Measurements from ENCODE around the gene COL5A3. TPM values are rescaled to one million over a fixed set of nuclear protein-coding genes. Genes with fewer than 3 reads are reported as not detected.

The COL5A3 gene
- polyA plus RNA-seq, 1 experiment: 24.9 TPM

DNA sequence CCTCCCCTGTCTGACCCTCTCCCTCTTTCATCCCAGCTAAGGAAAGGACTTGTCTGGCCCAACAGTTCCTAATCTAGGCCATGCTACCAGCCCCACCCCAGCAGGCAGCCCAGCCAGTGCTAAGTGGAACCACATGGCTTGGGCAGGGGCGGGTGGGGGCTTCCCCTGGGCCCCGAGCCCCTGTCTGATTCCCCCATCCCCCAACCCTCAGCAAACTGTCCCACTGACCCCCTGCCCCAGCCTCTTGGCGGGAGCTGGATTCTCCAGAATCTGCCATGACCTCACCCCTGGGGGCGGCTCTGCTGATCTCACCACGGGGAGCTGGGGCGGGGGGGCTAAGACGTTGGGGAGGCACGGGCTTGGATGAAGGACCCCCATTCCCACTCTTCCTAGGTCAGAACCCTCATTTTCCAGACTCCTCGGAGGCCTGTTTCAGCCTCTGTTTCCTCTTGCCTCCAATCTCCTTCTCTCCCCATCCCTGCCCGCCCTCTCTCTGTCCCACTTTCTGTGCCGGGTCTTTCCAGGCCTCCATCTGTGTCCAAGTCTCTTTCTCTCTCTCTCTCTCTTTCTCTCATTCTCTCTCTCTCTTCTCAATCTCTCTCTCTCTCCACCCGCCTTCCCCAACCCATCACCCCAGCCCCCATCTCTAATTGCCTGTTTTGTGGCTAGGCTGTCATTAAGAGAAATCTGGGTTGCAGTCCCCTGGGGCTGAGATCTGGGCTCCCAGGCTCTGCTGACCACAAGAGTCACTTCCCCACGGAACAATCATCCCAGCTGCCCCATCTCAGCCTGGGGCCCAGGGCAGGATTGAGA lies 2.7 kb downstream of the COL5A3 start:
- Histone ChIP-seq H3K4me3 (ENCODE audit: low read depth, low read length) (no peak overlapping the region), H3K27me3 (ENCODE audit: control insufficient read depth, insufficient read depth, low read length) (peaks cover 4% of the 10 kb centered on the region; the same call in 1 of the 2 replicates), H3K36me3 (ENCODE audit: control insufficient read depth, insufficient read depth, low read length) (peaks cover 3% of the 10 kb centered on the region)
- ChIA-PET CTCF (interaction anchor here (0.7 to 2.7 kb wide), 4 partner anchors 8 to 113 kb away, joined by 3 to 16 read pairs (median 8); no protein-coding TSS in a partner anchor), POLR2A (no interaction called here)
- TF ChIP-seq CTCF (IDR thresholded peaks at IDR 0.05; ENCODE audit: insufficient read depth, low read depth, low read length): no peak
- DNase-seq (ENCODE audit: low read depth): peak; percentile 49

DNA sequence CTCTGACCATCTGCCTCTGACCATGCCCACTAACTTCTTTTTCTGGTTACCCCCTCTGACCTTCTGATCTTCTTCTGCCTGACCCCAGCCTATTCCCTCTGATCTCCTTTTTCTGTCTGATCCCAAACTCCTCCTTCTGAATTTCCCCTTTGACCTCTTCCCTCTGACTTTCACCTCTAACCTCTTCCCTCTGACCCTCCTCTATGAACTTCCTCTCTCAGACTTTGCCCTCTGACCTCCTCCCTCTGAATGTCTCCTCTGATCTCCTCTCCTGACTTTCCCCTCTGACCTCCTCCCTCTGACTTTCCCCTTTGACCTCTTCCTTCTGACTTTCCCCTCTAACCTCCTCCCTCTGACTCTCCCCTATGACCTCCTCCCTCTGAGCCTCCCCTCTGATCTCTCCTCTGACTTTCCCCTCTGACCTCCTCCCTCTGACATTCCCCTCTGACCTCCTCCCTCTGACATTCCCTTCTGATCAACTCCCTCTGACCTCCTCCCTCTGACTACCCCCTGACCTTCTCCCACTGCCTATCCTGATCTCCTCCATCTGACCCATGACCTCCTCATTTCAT lies 3.5 kb downstream of the COL5A3 start:
- no peak for TF ChIP-seq CTCF (IDR thresholded peaks at IDR 0.05; ENCODE audit: insufficient read depth, low read depth, low read length)
- H3K27me3 ChIP-seq (ENCODE audit: control insufficient read depth, insufficient read depth, low read length): no peaks in the 10 kb centered on the region
- CTCF ChIA-PET: interaction anchor here (0.7 to 2.7 kb wide), 3 partner anchors 21 to 76 kb away, joined by 3 to 16 read pairs (median 6); no protein-coding TSS in a partner anchor
- no peak for DNase-seq (ENCODE audit: low read depth)
- POLR2A ChIA-PET: no interaction called here
- H3K36me3 ChIP-seq (ENCODE audit: control insufficient read depth, insufficient read depth, low read length): peaks cover 3% of the 10 kb centered on the region
- no peak overlapping the region for H3K4me3 ChIP-seq (ENCODE audit: low read depth, low read length)

GRCh38 chr19:10006335-10006708 lies 4.0 kb downstream of the COL5A3 start:
- Histone ChIP-seq H3K4me3 (ENCODE audit: low read depth, low read length) (no peak overlapping the region), H3K36me3 (ENCODE audit: control insufficient read depth, insufficient read depth, low read length) (peaks cover 3% of the 10 kb centered on the region), H3K27me3 (ENCODE audit: control insufficient read depth, insufficient read depth, low read length) (no peaks in the 10 kb centered on the region)
- CTCF ChIA-PET: interaction anchor here (1.9 kb wide), 1 partner anchor 75 kb away, joined by 6 read pairs; no protein-coding TSS in a partner anchor
- no peak for DNase-seq (ENCODE audit: low read depth)
- TF ChIP-seq CTCF (IDR thresholded peaks at IDR 0.05; ENCODE audit: insufficient read depth, low read depth, low read length): no peak
- POLR2A ChIA-PET: interaction anchor here (0.6 kb wide), 1 partner anchor 178 kb away, joined by 3 read pairs; the partner anchor contains the start of gene UBL5

DNA sequence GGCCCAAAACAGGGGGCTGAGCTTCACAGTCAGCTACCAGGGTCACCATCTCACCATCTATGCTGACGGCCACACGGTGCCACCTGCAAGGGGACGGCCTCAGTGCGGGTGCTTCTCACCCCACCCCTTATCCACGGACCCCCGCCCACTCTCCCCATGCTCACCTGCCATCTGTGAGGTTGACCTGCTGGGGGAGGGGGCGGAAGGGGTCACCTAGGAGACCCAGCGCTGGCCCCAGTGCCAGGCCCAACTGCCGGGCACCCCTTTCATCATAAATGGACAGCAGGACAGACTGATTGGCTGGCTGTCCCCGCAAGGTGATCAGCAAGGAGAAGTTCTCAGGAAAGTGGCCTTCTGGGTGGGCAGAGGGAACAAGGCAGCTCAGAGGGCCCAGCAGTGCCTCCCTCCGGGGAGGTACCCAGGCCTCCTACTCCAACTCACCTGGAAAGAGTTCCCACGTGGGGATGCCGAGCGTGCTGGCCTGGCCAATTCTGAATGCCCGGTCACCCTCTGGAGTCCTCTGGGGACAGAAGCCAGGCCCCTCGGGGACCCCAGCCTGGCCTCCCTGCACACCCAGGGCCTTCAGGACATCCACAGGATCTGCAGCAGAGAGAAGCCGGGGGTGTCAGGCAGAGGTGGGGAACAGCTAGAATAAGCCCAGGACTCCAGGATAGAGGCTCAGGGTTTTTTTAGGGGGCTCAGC lies 4.5 kb downstream of the COL5A3 start:
- Histone ChIP-seq H3K4me3 (ENCODE audit: low read depth, low read length) (no peak overlapping the region), H3K27me3 (ENCODE audit: control insufficient read depth, insufficient read depth, low read length) (no peaks in the 10 kb centered on the region), H3K36me3 (ENCODE audit: control insufficient read depth, insufficient read depth, low read length) (peaks cover 3% of the 10 kb centered on the region)
- TF ChIP-seq CTCF (IDR thresholded peaks at IDR 0.05; ENCODE audit: insufficient read depth, low read depth, low read length): no peak
- no peak for DNase-seq (ENCODE audit: low read depth)
- ChIA-PET CTCF (interaction anchor here (1.3 to 2.0 kb wide), 3 partner anchors 23 to 244 kb away, joined by 3 to 13 read pairs (median 6); no protein-coding TSS in a partner anchor), POLR2A (interaction anchor here (0.6 kb wide), 1 partner anchor 178 kb away, joined by 3 read pairs; the partner anchor contains the start of gene UBL5)
